ENCODE results near the gene NTM.

- TF ChIP-seq EZH2phosphoT487 (IDR thresholded peaks at IDR 0.05; ENCODE audit: low read depth, severe bottlenecking, unreplicated experiment) (no peak), EZH2 (IDR thresholded peaks at IDR 0.05; ENCODE audit: borderline replicate concordance) (no peak)
Measured at GRCh38 chr11:131978351-131978750, 607.9 kb downstream of the NTM start.

Data from hepatocyte (in vitro differentiated cells).